ENCODE measurements around the gene RPS4Y2. TPM values are rescaled to one million over a fixed set of nuclear protein-coding genes. Genes with fewer than 3 reads are reported as not detected.

RPS4Y2 gene
- total RNA-seq, 1 experiment from 2014 or later, result not detected

- ATAC-seq (no peak), DNase-seq (ENCODE audit: low read depth, low spot score) (no peak)
- RAD21 ChIA-PET (ENCODE audit: low non-redundant PET in 1 of 2, low total read pairs in 2 of 2, uncharacterized antibody in 2 of 2, unreplicated experiment in 2 of 2), result no interaction called here
- BruUV-seq (replicated peaks), result no TSS peak
- Histone ChIP-seq H3K4me1 (ENCODE audit: control insufficient read depth in 1 of 2, insufficient read depth in 2 of 2, low read length in 2 of 2) (no peaks in the 10 kb centered on the region), H3K27me3 (ENCODE audit: insufficient read depth, low read length) (no peaks in the 10 kb centered on the region), H3K4me3 (replicated peaks in 1 of 2; ENCODE audit: low read depth in 1 of 2, low read length in 2 of 2) (no peak overlapping the region), H2AFZ (ENCODE audit: low read depth, low read length, poor library complexity, severe bottlenecking) (no peak overlapping the region), H3K36me3 (ENCODE audit: control insufficient read depth in 1 of 2, insufficient read depth in 2 of 2, low read length in 2 of 2) (no peaks in the 10 kb centered on the region), H3K27ac (ENCODE audit: low read depth, low read length) (no peak overlapping the region), H3K9me2 (ENCODE audit: insufficient read depth) (no peaks in the 10 kb centered on the region), H3K4me2 (ENCODE audit: low read length) (no peak overlapping the region), H4K20me1 (ENCODE audit: insufficient read depth) (no peaks in the 10 kb centered on the region), H3K9me3 (ENCODE audit: control insufficient read depth in 1 of 2, insufficient read depth in 1 of 2, low read depth in 1 of 2, low read length in 2 of 2) (no peaks in the 10 kb centered on the region), H3K79me2 (ENCODE audit: insufficient read depth, low read length) (no peaks in the 10 kb centered on the region), H3K9ac (ENCODE audit: low read length) (no peak overlapping the region)
- POLR2A ChIA-PET, result no interaction called here
- CTCF ChIA-PET, result no interaction called here
- intact Hi-C loops (cut with micrococcal nuclease), result no loop called here
- TF ChIP-seq SP1 (IDR thresholded peaks at IDR 0.05; ENCODE audit: low read depth), result no peak
These were observed 31.2 kb downstream of the RPS4Y2 start for GRCh38 chrY:20787076-20787475.

DNA sequence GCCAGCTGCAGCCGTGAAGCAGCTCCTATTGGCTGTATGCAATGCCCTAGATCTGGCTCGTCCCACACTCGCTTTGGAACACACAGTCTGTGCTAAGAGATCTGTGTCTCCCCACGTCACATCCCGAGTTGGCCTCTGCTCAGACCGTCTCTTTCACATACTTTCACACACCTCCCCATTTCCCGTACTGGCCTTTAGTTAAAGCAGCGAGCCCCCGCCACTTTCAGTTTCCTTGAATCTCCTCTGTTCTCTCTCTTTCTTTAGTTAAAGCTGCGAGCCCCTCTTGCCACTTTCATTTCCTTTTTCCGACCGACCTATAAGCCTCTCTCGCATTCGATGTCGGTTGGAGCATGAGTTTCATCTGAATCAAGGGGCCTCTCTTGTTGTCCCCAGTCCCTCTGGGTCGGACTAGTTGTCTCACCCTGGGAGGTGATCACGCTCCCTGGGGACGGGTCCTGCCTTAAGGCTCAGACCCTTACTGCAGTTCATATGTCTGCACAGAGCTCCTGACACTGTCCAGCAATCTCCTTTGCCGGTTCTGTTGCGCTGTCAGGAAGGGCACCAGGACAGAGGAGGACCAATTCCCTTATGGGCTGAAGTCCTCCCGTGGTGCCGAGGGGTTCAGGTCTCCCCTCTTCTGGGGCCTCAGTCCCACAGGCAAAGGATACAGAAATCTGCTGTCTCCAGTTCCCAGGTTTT lies 42.6 kb downstream of the RPS4Y2 start:
- TF ChIP-seq EZH2phosphoT487 (IDR thresholded peaks at IDR 0.05; ENCODE audit: borderline replicate concordance) (no peak), POLR2A (IDR thresholded peaks at IDR 0.05; ENCODE audit: borderline replicate concordance, extremely low read depth, insufficient read depth, insufficient read length) (no peak), CBX3 (IDR thresholded peaks at IDR 0.05; ENCODE audit: low read depth) (no peak), TCF7L2 (IDR thresholded peaks at IDR 0.05; ENCODE audit: borderline replicate concordance, extremely low read depth, insufficient read depth, insufficient read length) (no peak), CEBPB (IDR thresholded peaks at IDR 0.05; ENCODE audit: low read depth) (no peak), ZBTB33 (IDR thresholded peaks at IDR 0.05; ENCODE audit: extremely low read depth, insufficient replicate concordance, low read length) (no peak)
- Histone ChIP-seq H2AFZ (ENCODE audit: low read depth, low read length, poor library complexity, severe bottlenecking) (no peak overlapping the region), H3K79me2 (ENCODE audit: insufficient read depth, low read length) (no peaks in the 10 kb centered on the region), H3K4me2 (ENCODE audit: low read length) (no peak overlapping the region), H3K4me1 (ENCODE audit: control insufficient read depth in 1 of 2, insufficient read depth in 2 of 2, low read length in 2 of 2) (no peaks in the 10 kb centered on the region), H3K27me3 (ENCODE audit: insufficient read depth, low read length) (no peaks in the 10 kb centered on the region), H4K20me1 (ENCODE audit: insufficient read depth) (no peaks in the 10 kb centered on the region), H3K9ac (ENCODE audit: low read length) (no peak overlapping the region), H3K27ac (ENCODE audit: low read depth, low read length) (no peak overlapping the region), H3K36me3 (ENCODE audit: control insufficient read depth in 1 of 2, insufficient read depth in 2 of 2, low read length in 2 of 2) (no peaks in the 10 kb centered on the region), H3K4me3 (replicated peaks in 1 of 2; ENCODE audit: low read depth in 1 of 2, low read length in 2 of 2) (no peak overlapping the region), H3K9me3 (ENCODE audit: control insufficient read depth in 1 of 2, insufficient read depth in 1 of 2, low read depth in 1 of 2, low read length in 2 of 2) (no peaks in the 10 kb centered on the region), H3K9me2 (ENCODE audit: insufficient read depth) (no peaks in the 10 kb centered on the region)
- ChIA-PET POLR2A (no interaction called here), CTCF (no interaction called here), RAD21 (ENCODE audit: low non-redundant PET in 1 of 2, low total read pairs in 2 of 2, uncharacterized antibody in 2 of 2, unreplicated experiment in 2 of 2) (no interaction called here)
- no TSS peak for BruUV-seq (replicated peaks)
- ATAC-seq (no peak), DNase-seq (ENCODE audit: low read depth, low spot score) (no peak)
- intact Hi-C loops (cut with micrococcal nuclease), result no loop called here
